GM23248 (cell line): ENCODE measurements around the gene POC1A. TPM values are rescaled to one million over a fixed set of nuclear protein-coding genes. Genes with fewer than 3 reads are reported as not detected.
A peak's percentile ranks its signal among the peaks of the same experiment; 100 is the strongest.

Experiments
- DNase-seq: peaks from one replicate; pipeline ENCODE4 v3.0.0-alpha.2; 2015
- H2AFZ ChIP-seq: fragments of 200-600 bp; sonication (generic); 2 replicates; pipeline ENCODE4 v1.6.1; 2016; ENCODE audit warnings: antibody characterized with exemption
- H3F3A ChIP-seq: fragments of 200-600 bp; sonication (generic); 2 replicates; pipeline ENCODE4 v1.6.1; 2016; ENCODE audit warnings: mild to moderate bottlenecking, antibody characterized with exemption, mixed run types; ENCODE audit not compliant: insufficient read depth
- H3K27ac ChIP-seq: fragments of 200-600 bp; sonication (generic); 2 replicates; pipeline ENCODE4 v1.5.1; 2016; ENCODE audit warnings: mild to moderate bottlenecking
- H3K27me3 ChIP-seq: fragments of 200-600 bp; sonication (generic); replicated peaks from 2 replicates; pipeline ENCODE4 v1.6.1; 2016; ENCODE audit warnings: mild to moderate bottlenecking; ENCODE audit not compliant: insufficient read depth
- H3K36me3 ChIP-seq: fragments of 200-600 bp; sonication (generic); 2 replicates; pipeline ENCODE4 v1.6.1; 2016; ENCODE audit warnings: low read depth, mild to moderate bottlenecking
- H3K4me1 ChIP-seq: fragments of 200-600 bp; sonication (generic); 2 replicates; pipeline ENCODE4 v1.6.1; 2016; ENCODE audit warnings: mild to moderate bottlenecking; ENCODE audit not compliant: insufficient read depth
- H3K4me2 ChIP-seq: fragments of 200-600 bp; sonication (generic); one replicate; pipeline ENCODE4 v1.6.1; 2016; ENCODE audit warnings: mild to moderate bottlenecking; ENCODE audit not compliant: unreplicated experiment
- H3K4me3 ChIP-seq: fragments of 200-600 bp; sonication (generic); 2 replicates; pipeline ENCODE4 v1.5.1; 2016; ENCODE audit warnings: mild to moderate bottlenecking
- H3K79me2 ChIP-seq: fragments of 200-600 bp; sonication (generic); 2 replicates; pipeline ENCODE4 v1.6.1; 2016; ENCODE audit warnings: mild to moderate bottlenecking; ENCODE audit not compliant: insufficient read depth
- H3K9ac ChIP-seq: fragments of 200-600 bp; sonication (generic); 2 replicates; pipeline ENCODE4 v1.6.1; 2016; ENCODE audit warnings: mild to moderate bottlenecking
- H3K9me2 ChIP-seq: fragments of 200-600 bp; sonication (generic); 2 replicates; pipeline ENCODE4 v1.6.1; 2016; ENCODE audit warnings: mixed run types, mild to moderate bottlenecking, moderate library complexity; ENCODE audit not compliant: insufficient read depth
- H3K9me3 ChIP-seq: fragments of 200-600 bp; sonication (generic); one replicate; pipeline ENCODE4 v1.6.1; 2017; ENCODE audit warnings: low read depth
- H4K20me1 ChIP-seq: fragments of 200-600 bp; sonication (generic); 2 replicates; pipeline ENCODE4 v1.6.0; 2016; ENCODE audit not compliant: insufficient read depth
- EZH2 ChIP-seq: fragments of 200-600 bp; sonication (generic); IDR thresholded peaks from 2 replicates; pipeline ENCODE4 v1.6.1; 2018; ENCODE audit warnings: antibody characterized with exemption, mild to moderate bottlenecking; ENCODE audit not compliant: insufficient read depth, poor library complexity, severe bottlenecking
- EZH2phosphoT487 ChIP-seq: fragments of 200-600 bp; sonication (generic); IDR thresholded peaks from 2 replicates; pipeline ENCODE4 v1.6.1; 2018; ENCODE audit warnings: antibody characterized with exemption, moderate library complexity, mild to moderate bottlenecking, low read depth; ENCODE audit not compliant: insufficient read depth
- WGBS, 2 experiments: methylation state at CpG; one replicate each; pipeline ENCODE4 v1.1.6; 2015 to 2017; ENCODE audit warnings: low lambda C conversion rate in 2 of 2, low coverage in 1 of 2; ENCODE audit errors: missing lambda C conversion rate in 2 of 2; 5-methylcytosine and 5-hydroxymethylcytosine counted together
- in situ Hi-C: fragments of 300-500 bp; cut with MboI; formaldehyde crosslinking; loops from 2 replicates; pipeline ENCODE4 v1.15.0; 2020
- polyA plus RNA-seq: library from polyadenylated mRNA; unstranded; fragments of >200 nt; fragmentation: Nextera tagmentation; extraction: Ambion mirVana; gene quantifications from 2 replicates; pipeline ENCODE4 v1.2.1, GENCODE V29; 2016
- total RNA-seq: library from RNA; depleted of rRNA; stranded (reverse); fragments of >200 nt; shearing (Covaris generic); gene quantifications from 2 replicates; pipeline ENCODE4 v1.2.3, GENCODE V29; 2014

The POC1A gene
- total and polyA plus RNA-seq, 2 experiments from 2014 or later, result 5.2 to 11.0 TPM

DNA sequence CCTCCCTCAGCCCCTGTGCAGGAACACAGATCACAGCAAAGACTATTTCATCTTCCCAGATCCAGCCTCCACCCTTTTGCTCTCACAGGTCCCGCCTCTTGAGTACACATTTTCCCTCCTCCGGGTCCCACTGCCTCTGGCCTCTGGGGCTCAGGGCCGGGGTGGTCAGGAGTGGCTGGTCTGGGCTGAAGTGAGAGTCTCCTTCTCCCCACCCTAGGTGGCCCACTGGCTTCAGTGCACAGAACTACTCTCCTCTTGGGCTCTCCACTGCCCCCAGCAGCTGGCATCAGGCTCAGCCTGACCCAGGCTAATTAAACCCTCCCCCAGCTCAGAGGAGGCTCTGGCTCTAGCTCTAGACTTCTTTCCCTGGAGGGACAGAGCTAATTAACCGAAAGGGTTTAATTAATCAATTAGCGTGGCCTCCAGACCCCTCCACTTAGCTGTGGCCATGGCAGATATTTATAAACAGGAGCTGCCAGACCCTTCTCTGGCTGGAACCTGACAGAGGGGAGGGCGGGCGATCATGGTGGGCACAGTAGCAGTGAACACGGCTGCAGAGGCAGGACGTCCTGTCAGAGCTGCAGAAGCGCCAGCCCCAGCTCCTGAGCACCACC is 113.0 kb downstream of the POC1A start:
- peaks cover 4% of the 10 kb centered on the region; the same call in 1 of the 2 replicates for H3F3A ChIP-seq
- 65 to 73% methylated on average over 9 to 10 of the region's 10 CpGs for WGBS, 2 experiments
- peaks cover 12% of the 10 kb centered on the region for H3K4me1 ChIP-seq
- H3K9me2 ChIP-seq, result no peaks in the 10 kb centered on the region
- TF ChIP-seq EZH2 (no peak), EZH2phosphoT487 (no peak)
- no peak overlapping the region for H2AFZ ChIP-seq
- no peak overlapping the region for H3K27ac ChIP-seq
- no peak overlapping the region for H3K4me2 ChIP-seq
- H3K27me3 ChIP-seq, result no peaks in the 10 kb centered on the region
- no peaks in the 10 kb centered on the region for H3K9me3 ChIP-seq
- H3K4me3 ChIP-seq, result no peak overlapping the region
- in situ Hi-C loops, result no loop called here
- H3K36me3 ChIP-seq, result no peaks in the 10 kb centered on the region
- DNase-seq, result peak; percentile 38
- H4K20me1 ChIP-seq, result no peaks in the 10 kb centered on the region
- H3K9ac ChIP-seq, result no peak overlapping the region
- H3K79me2 ChIP-seq, result no peaks in the 10 kb centered on the region

DNA sequence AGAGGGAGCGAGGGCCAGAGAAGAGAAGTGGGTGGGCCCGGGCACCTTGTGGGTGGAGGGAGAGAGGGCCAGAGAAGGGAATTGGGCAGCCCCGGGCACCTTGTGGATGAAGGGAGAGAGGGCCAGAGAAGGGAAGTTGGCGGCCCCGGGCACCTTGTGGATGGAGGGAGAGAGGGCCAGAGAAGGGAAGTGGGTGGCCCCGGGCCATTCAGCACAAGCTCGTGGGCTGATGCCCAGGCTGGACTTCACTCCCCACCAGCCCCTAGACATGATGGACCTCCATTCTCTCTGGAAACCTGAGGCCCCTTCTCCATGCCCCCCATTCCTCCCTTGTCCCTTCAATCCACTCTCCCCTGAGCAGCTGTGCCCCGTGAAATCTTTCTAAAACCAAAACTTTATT is 113.6 kb downstream of the POC1A start:
- H3K27me3 ChIP-seq, result no peaks in the 10 kb centered on the region
- H2AFZ ChIP-seq, result no peak overlapping the region
- H3K4me2 ChIP-seq, result no peak overlapping the region
- DNase-seq, result no peak
- no peaks in the 10 kb centered on the region for H3K79me2 ChIP-seq
- no peak overlapping the region for H3K4me3 ChIP-seq
- H3K9ac ChIP-seq, result no peak overlapping the region
- no peaks in the 10 kb centered on the region for H3K9me3 ChIP-seq
- H3K27ac ChIP-seq, result no peak overlapping the region
- H3K9me2 ChIP-seq, result no peaks in the 10 kb centered on the region
- TF ChIP-seq EZH2phosphoT487 (no peak), EZH2 (no peak)
- H3K4me1 ChIP-seq, result peaks cover 5% of the 10 kb centered on the region
- WGBS, 2 experiments, result 60 to 78% methylated on average over 1 to 8 of the region's 8 CpGs
- H4K20me1 ChIP-seq, result no peaks in the 10 kb centered on the region
- H3K36me3 ChIP-seq, result no peaks in the 10 kb centered on the region
- no peaks in the 10 kb centered on the region for H3F3A ChIP-seq
- in situ Hi-C loops, result no loop called here

DNA sequence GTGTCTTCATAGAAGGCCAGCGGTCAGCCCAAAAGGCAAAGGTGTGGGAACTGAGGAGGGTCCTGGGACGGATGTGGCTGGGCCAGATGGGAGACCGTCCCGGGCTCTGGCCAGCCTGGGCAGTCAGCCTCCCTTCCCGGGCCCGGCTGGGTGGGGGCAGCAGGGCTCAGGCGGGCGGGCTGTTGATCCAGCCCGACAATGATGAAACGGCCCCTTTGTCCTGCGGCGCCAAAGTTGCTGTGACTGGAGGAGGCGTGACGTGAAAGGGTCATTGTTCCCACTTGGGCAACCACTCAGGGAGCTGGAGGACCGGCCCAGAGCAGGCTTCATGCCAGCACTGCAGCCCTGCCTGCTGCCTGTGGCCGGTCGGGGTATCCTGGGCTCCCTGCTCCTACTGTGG is 114.4 kb downstream of the POC1A start:
- no peak overlapping the region for H3K27ac ChIP-seq
- no peaks in the 10 kb centered on the region for H3K36me3 ChIP-seq
- in situ Hi-C loops, result no loop called here
- no peaks in the 10 kb centered on the region for H3F3A ChIP-seq
- H4K20me1 ChIP-seq, result no peaks in the 10 kb centered on the region
- no peaks in the 10 kb centered on the region for H3K79me2 ChIP-seq
- H2AFZ ChIP-seq, result no peak overlapping the region
- no peaks in the 10 kb centered on the region for H3K27me3 ChIP-seq
- H3K9me3 ChIP-seq, result no peaks in the 10 kb centered on the region
- WGBS, 2 experiments, result 75 to 83% methylated on average over 10 to 17 of the region's 17 CpGs
- H3K9me2 ChIP-seq, result no peaks in the 10 kb centered on the region
- DNase-seq, result no peak
- H3K9ac ChIP-seq, result no peak overlapping the region
- TF ChIP-seq EZH2 (no peak), EZH2phosphoT487 (no peak)
- H3K4me3 ChIP-seq, result no peak overlapping the region
- no peak overlapping the region for H3K4me2 ChIP-seq
- H3K4me1 ChIP-seq, result no peaks in the 10 kb centered on the region

DNA sequence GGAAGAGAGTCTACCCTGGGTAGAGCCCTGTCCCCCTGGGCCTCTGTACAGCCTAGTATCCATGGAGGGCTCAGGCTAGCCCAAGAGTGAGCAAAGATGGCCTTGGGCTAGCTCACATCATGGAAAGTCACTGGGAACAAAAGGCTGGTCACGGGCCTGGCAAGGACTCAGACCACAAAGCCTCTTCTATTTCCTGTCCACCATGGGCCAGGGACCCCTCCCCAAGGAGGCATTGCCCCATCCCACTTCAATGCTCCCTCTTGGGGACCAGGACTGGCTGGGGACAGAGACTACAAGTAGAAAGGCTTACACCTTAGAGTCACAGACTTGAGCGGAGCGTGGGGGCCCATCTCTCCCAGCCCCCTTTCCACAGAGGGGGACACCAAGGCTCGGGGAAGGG is 114.8 kb downstream of the POC1A start:
- H3K27me3 ChIP-seq, result no peaks in the 10 kb centered on the region
- H3K9me3 ChIP-seq, result no peaks in the 10 kb centered on the region
- H4K20me1 ChIP-seq, result no peaks in the 10 kb centered on the region
- no peaks in the 10 kb centered on the region for H3K79me2 ChIP-seq
- H2AFZ ChIP-seq, result no peak overlapping the region
- no peak overlapping the region for H3K4me2 ChIP-seq
- H3K9me2 ChIP-seq, result no peaks in the 10 kb centered on the region
- no peak for DNase-seq
- H3K9ac ChIP-seq, result no peak overlapping the region
- no peaks in the 10 kb centered on the region for H3K36me3 ChIP-seq
- no peak overlapping the region for H3K4me3 ChIP-seq
- WGBS, 2 experiments, result 62 to 67% methylated on average over 4 of the region's 4 CpGs
- in situ Hi-C loops, result no loop called here
- TF ChIP-seq EZH2, result no peak
- no peak for TF ChIP-seq EZH2phosphoT487
- no peaks in the 10 kb centered on the region for H3K4me1 ChIP-seq
- H3F3A ChIP-seq, result no peaks in the 10 kb centered on the region
- no peak overlapping the region for H3K27ac ChIP-seq
